Karpas-422 (cell line): ENCODE results near the gene IFNK. TPM values are rescaled to one million over a fixed set of nuclear protein-coding genes. Genes with fewer than 3 reads are reported as not detected.

ENCODE experiments used
- DNase-seq: peaks from one replicate; pipeline ENCODE4 v3.0.0-alpha.2; 2015
- H2AFZ ChIP-seq: fragments of 200-600 bp; sonication (generic); 2 replicates; pipeline ENCODE4 v1.6.1; 2014; ENCODE audit warnings: antibody characterized with exemption, low read length, mixed read lengths
- H3K27ac ChIP-seq: fragments of 200-600 bp; sonication (generic); 2 replicates; pipeline ENCODE4 v1.5.1; 2014; ENCODE audit warnings: mild to moderate bottlenecking, low read length, moderate library complexity
- H3K27me3 ChIP-seq: fragments of 200-600 bp; sonication (generic); 2 replicates; pipeline ENCODE4 v1.6.1; 2014; ENCODE audit warnings: low read length, mixed read lengths
- H3K36me3 ChIP-seq: fragments of 200-600 bp; sonication (generic); 2 replicates; pipeline ENCODE4 v1.6.1; 2014; ENCODE audit warnings: low read length, mixed read lengths; ENCODE audit not compliant: insufficient read depth
- H3K4me1 ChIP-seq: fragments of 200-600 bp; sonication (generic); 2 replicates; pipeline ENCODE4 v1.6.1; 2014; ENCODE audit warnings: mild to moderate bottlenecking, low read length, mixed read lengths
- H3K4me2 ChIP-seq: fragments of 200-600 bp; sonication (generic); 2 replicates; pipeline ENCODE4 v1.6.1; 2014; ENCODE audit warnings: low read length, low read depth, mild to moderate bottlenecking; ENCODE audit not compliant: poor library complexity, severe bottlenecking
- H3K4me3 ChIP-seq: fragments of 200-600 bp; sonication (generic); 2 replicates; pipeline ENCODE4 v1.5.1; 2014; ENCODE audit warnings: mild to moderate bottlenecking, antibody characterized with exemption, low read length, mixed read lengths
- H3K79me2 ChIP-seq: fragments of 200-600 bp; sonication (generic); 2 replicates; pipeline ENCODE4 v1.6.1; 2014; ENCODE audit warnings: mild to moderate bottlenecking, low read length, mixed read lengths
- H3K9ac ChIP-seq: fragments of 200-600 bp; sonication (generic); 2 replicates; pipeline ENCODE4 v1.6.0; 2014; ENCODE audit warnings: low read length
- H3K9me2 ChIP-seq: fragments of 200-600 bp; sonication (generic), shearing (Covaris generic); replicated peaks from 2 replicates; pipeline ENCODE4 v1.6.0; 2014; ENCODE audit warnings: mild to moderate bottlenecking, low read length, moderate library complexity; ENCODE audit not compliant: insufficient read depth
- H3K9me3 ChIP-seq: fragments of 300-700, 200-600 bp; sonication (generic); 2 replicates; pipeline ENCODE4 v1.6.1; 2014; ENCODE audit warnings: low read length, mixed read lengths
- H4K20me1 ChIP-seq: fragments of 200-600 bp; sonication (generic); 2 replicates; pipeline ENCODE4 v1.6.1; 2014; ENCODE audit warnings: mild to moderate bottlenecking, antibody characterized with exemption, low read length, low read depth; ENCODE audit not compliant: insufficient read depth
- total RNA-seq: library from RNA; depleted of rRNA; stranded (reverse); fragments of >200 nt; shearing (Covaris generic); gene quantifications from 2 replicates; pipeline ENCODE4 v1.2.3, GENCODE V29; 2014; ENCODE audit warnings: low replicate concordance

The IFNK gene
- total RNA-seq, 1 experiment from 2014 or later, result not detected

- Histone ChIP-seq H2AFZ (no peak overlapping the region), H3K79me2 (peaks cover 33% of the 10 kb centered on the region), H3K9ac (no peak overlapping the region), H3K9me3 (no peaks in the 10 kb centered on the region), H4K20me1 (no peaks in the 10 kb centered on the region), H3K4me3 (no peak overlapping the region), H3K9me2 (no peaks in the 10 kb centered on the region), H3K27me3 (no peaks in the 10 kb centered on the region), H3K36me3 (peaks cover 33% of the 10 kb centered on the region), H3K27ac (peak overlapping the region; percentile 61), H3K4me1 (peaks cover 37% of the 10 kb centered on the region), H3K4me2 (peak overlapping the region; percentile 56)
- DNase-seq, result no peak
These were observed 40.6 kb downstream of the IFNK start for GRCh38 chr9:27564670-27565069.

DNA sequence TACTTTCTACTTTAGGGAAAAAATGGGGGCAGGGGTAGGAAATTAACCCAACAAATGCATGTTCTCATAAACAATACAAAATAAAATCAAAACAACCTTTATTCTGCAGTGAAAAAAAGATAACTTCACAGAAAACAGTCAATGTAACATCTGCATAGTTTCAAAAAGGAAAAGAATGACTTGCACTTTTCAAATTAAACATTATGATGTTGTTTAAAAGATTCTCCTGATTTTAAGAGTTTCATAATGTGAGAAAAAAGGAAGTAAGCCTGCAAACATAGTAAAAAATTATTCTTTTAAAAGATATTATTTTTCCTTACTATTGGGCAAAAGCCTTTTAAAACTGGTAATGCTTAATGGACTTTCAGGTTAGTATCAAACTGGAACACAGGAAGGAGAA lies 41.6 kb downstream of the IFNK start:
- no peaks in the 10 kb centered on the region for H3K27me3 ChIP-seq
- H3K36me3 ChIP-seq, result peaks cover 27% of the 10 kb centered on the region
- no peaks in the 10 kb centered on the region for H3K9me2 ChIP-seq
- no peak overlapping the region for H3K4me3 ChIP-seq
- no peak for DNase-seq
- no peaks in the 10 kb centered on the region for H4K20me1 ChIP-seq
- H2AFZ ChIP-seq, result no peak overlapping the region
- H3K4me2 ChIP-seq, result no peak overlapping the region
- H3K9me3 ChIP-seq, result no peaks in the 10 kb centered on the region
- peaks cover 42% of the 10 kb centered on the region for H3K4me1 ChIP-seq
- H3K9ac ChIP-seq, result no peak overlapping the region
- H3K27ac ChIP-seq, result peak overlapping the region; percentile 61
- H3K79me2 ChIP-seq, result peaks cover 41% of the 10 kb centered on the region

DNA sequence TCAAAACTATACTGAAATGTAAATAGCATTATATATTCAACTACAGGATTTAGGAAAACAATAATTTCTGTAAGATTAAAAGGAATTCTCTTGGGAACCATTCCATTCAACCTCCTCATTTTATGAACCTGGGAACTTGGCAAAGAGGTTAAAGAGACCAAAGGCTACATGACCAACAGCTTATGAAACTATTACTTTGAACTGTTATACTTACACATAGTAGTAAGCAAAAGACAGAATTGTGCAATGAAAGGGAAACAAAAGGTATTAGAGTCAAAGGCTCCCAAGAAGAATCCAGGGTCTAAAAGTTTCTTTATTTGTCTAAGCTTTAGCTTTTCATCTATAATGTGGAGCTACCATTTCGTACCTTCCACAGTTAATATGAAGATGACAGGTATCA lies 42.0 kb downstream of the IFNK start:
- Histone ChIP-seq H3K4me3 (no peak overlapping the region), H3K4me1 (peaks cover 45% of the 10 kb centered on the region), H3K4me2 (no peak overlapping the region), H3K9me3 (no peaks in the 10 kb centered on the region), H3K9me2 (no peaks in the 10 kb centered on the region), H3K36me3 (peaks cover 23% of the 10 kb centered on the region), H3K27ac (peak overlapping the region; percentile 61; the same call in 1 of the 2 replicates), H3K9ac (no peak overlapping the region), H3K79me2 (peaks cover 45% of the 10 kb centered on the region), H3K27me3 (no peaks in the 10 kb centered on the region), H4K20me1 (no peaks in the 10 kb centered on the region), H2AFZ (no peak overlapping the region)
- DNase-seq, result no peak

- Histone ChIP-seq H3K27ac (no peak overlapping the region), H3K36me3 (peaks cover 9% of the 10 kb centered on the region), H3K79me2 (peaks cover 62% of the 10 kb centered on the region), H3K9ac (no peak overlapping the region), H3K4me2 (no peak overlapping the region), H3K9me3 (no peaks in the 10 kb centered on the region), H3K27me3 (no peaks in the 10 kb centered on the region), H3K9me2 (no peaks in the 10 kb centered on the region), H2AFZ (no peak overlapping the region), H3K4me1 (peaks cover 47% of the 10 kb centered on the region), H3K4me3 (no peak overlapping the region), H4K20me1 (no peaks in the 10 kb centered on the region)
- DNase-seq, result no peak
These were observed 45.3 kb downstream of the IFNK start for GRCh38 chr9:27569406-27569805.

GRCh38 chr9:27571011-27571410 lies 46.9 kb downstream of the IFNK start:
- Histone ChIP-seq H3K9ac (no peak overlapping the region), H3K4me2 (peak overlapping the region; percentile 74)

GRCh38 chr9:27572061-27572460 lies 48.0 kb downstream of the IFNK start:
- peak overlapping the region; percentile 85 for H3K9ac ChIP-seq

More at GRCh38 chr9:27571011-27571410, 46.9 kb downstream of the IFNK start:
- Histone ChIP-seq H3K36me3 (peaks cover 8% of the 10 kb centered on the region), H4K20me1 (no peaks in the 10 kb centered on the region), H2AFZ (no peak overlapping the region), H3K79me2 (peaks cover 62% of the 10 kb centered on the region), H3K4me1 (peaks cover 38% of the 10 kb centered on the region), H3K4me3 (peak overlapping the region; percentile 69; the same call in 1 of the 2 replicates), H3K9me3 (no peaks in the 10 kb centered on the region), H3K27me3 (no peaks in the 10 kb centered on the region), H3K27ac (no peak overlapping the region), H3K9me2 (no peaks in the 10 kb centered on the region)
- no peak for DNase-seq

GRCh38 chr9:27572566-27572917 lies 48.5 kb downstream of the IFNK start:
- Histone ChIP-seq H3K4me2 (peak overlapping the region; percentile 74), H3K79me2 (peaks cover 54% of the 10 kb centered on the region), H4K20me1 (no peaks in the 10 kb centered on the region), H3K9me2 (no peaks in the 10 kb centered on the region), H3K9ac (peak overlapping the region; percentile 85), H3K27me3 (no peaks in the 10 kb centered on the region), H3K36me3 (no peaks in the 10 kb centered on the region; the same call in 1 of the 2 replicates), H3K4me1 (peaks cover 36% of the 10 kb centered on the region), H3K9me3 (no peaks in the 10 kb centered on the region), H3K4me3 (peak overlapping the region; percentile 69), H3K27ac (peak overlapping the region; percentile 38), H2AFZ (peak overlapping the region; percentile 79; the same call in 1 of the 2 replicates)
- peak; percentile 81 for DNase-seq

More at GRCh38 chr9:27572061-27572460, 48.0 kb downstream of the IFNK start:
- H3K79me2 ChIP-seq, result peaks cover 58% of the 10 kb centered on the region
- peaks cover 36% of the 10 kb centered on the region for H3K4me1 ChIP-seq
- H3K27ac ChIP-seq, result peak overlapping the region; percentile 38
- no peak for DNase-seq
- peak overlapping the region; percentile 69 for H3K4me3 ChIP-seq
- no peaks in the 10 kb centered on the region; the same call in 1 of the 2 replicates for H3K36me3 ChIP-seq
- H2AFZ ChIP-seq, result no peak overlapping the region
- H3K9me2 ChIP-seq, result no peaks in the 10 kb centered on the region
- H4K20me1 ChIP-seq, result no peaks in the 10 kb centered on the region
- H3K27me3 ChIP-seq, result no peaks in the 10 kb centered on the region
- peak overlapping the region; percentile 74 for H3K4me2 ChIP-seq
- no peaks in the 10 kb centered on the region for H3K9me3 ChIP-seq

DNA sequence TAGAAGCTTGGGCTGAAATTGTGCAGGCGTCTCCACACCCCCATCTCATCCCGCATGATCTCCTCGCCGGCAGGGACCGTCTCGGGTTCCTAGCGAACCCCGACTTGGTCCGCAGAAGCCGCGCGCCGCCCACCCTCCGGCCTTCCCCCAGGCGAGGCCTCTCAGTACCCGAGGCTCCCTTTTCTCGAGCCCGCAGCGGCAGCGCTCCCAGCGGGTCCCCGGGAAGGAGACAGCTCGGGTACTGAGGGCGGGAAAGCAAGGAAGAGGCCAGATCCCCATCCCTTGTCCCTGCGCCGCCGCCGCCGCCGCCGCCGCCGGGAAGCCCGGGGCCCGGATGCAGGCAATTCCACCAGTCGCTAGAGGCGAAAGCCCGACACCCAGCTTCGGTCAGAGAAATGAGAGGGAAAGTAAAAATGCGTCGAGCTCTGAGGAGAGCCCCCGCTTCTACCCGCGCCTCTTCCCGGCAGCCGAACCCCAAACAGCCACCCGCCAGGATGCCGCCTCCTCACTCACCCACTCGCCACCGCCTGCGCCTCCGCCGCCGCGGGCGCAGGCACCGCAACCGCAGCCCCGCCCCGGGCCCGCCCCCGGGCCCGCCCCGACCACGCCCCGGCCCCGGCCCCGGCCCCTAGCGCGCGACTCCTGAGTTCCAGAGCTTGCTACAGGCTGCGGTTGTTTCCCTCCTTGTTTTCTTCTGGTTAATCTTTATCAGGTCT lies 49.0 kb downstream of the IFNK start, which contains the start of gene C9orf72:
Gene C9orf72 (minus strand): TSS at position 564 of the 716 bp plus-strand sequence. CDS start 6,361 bp downstream, outside the sequence.
- Histone ChIP-seq H3K4me2 (peak within 1 kb of the TSS; percentile 74), H3K4me3 (peak within 1 kb of the TSS; percentile 69), H3K4me1 (peaks cover 36% of the 10 kb centered on the region), H3K27ac (peak within 1 kb of the TSS; percentile 60), H3K9me3 (no peaks in the 10 kb centered on the region), H3K9ac (peak within 1 kb of the TSS; percentile 85), H2AFZ (peak within 1 kb of the TSS; percentile 79), H3K36me3 (no peaks in the 10 kb centered on the region), H3K79me2 (peaks cover 48% of the 10 kb centered on the region), H3K9me2 (no peaks in the 10 kb centered on the region), H4K20me1 (no peaks in the 10 kb centered on the region), H3K27me3 (no peaks in the 10 kb centered on the region)
- peak; percentile 90 for DNase-seq
